GM12878 (cell line): ENCODE data around the gene DRC1. TPM values are rescaled to one million over a fixed set of nuclear protein-coding genes. Genes with fewer than 3 reads are reported as not detected.

Source experiments
- ATAC-seq: fragments of 200-7000 bp; cut with Tn5 transposase; 3 replicates; pipeline ENCODE4 v1.9.1; 2020; ENCODE audit warnings: mild to moderate bottlenecking, moderate library complexity
- BruUV-seq: library from RNA; stranded (reverse); fragments of 400-500 nt; replicated peaks from 2 replicates; lab custom pipeline; 2021; lab: Mats Ljungman, UMichigan
- CTCF ChIA-PET: fragments of 300-600 bp; sonication (Branson Sonifier 250); formaldehyde crosslinking; extraction: SDS; loops from one replicate; lab custom pipeline; 2021; ENCODE audit warnings: inconsistent platforms; lab: Yijun Ruan, JAX
- POLR2A ChIA-PET: fragments of 350-600 bp; formaldehyde crosslinking; extraction: SDS; loops from one replicate; lab custom pipeline; 2021; ENCODE audit warnings: inconsistent platforms; lab: Charles Lee
- RAD21 ChIA-PET: fragments of 300-600 bp; sonication (Branson Sonifier 250); formaldehyde crosslinking; loops from one replicate; lab custom pipeline; 2023; ENCODE audit warnings: antibody characterized with exemption; ENCODE audit not compliant: unreplicated experiment; lab: Charles Lee
- SMC1A ChIA-PET: fragments of 300-600 bp; sonication (Branson Sonifier 250); formaldehyde crosslinking; loops from one replicate; lab custom pipeline; 2023; ENCODE audit not compliant: unreplicated experiment, uncharacterized antibody; lab: Charles Lee
- DNase-seq: peaks from one replicate; pipeline ENCODE4 v3.0.0-alpha.2; 2011; ENCODE audit warnings: low read depth, low spot score
- FAIRE-seq: peaks from 3 replicates; lab custom pipeline; 2011; peaks lifted over from hg19 to GRCh38; lab: Jason Lieb, UNC
- H2AFZ ChIP-seq: 2 replicates; pipeline ENCODE4 v1.6.0; 2011; ENCODE audit warnings: low read depth, low read length, control low read depth; ENCODE audit not compliant: control insufficient read depth
- H3K27ac ChIP-seq: 2 replicates; pipeline ENCODE4 v1.5.1; 2011; ENCODE audit warnings: control low read depth; ENCODE audit not compliant: control insufficient read depth, insufficient read depth
- H3K27me3 ChIP-seq, 2 experiments: replicated peaks in 1 of 2; 2 replicates each; pipeline versions ENCODE4 v1.6.0 to v1.6.1; 2011; ENCODE audit warnings: low read length in 1 of 2; ENCODE audit not compliant: control insufficient read depth in 2 of 2, insufficient read depth in 2 of 2
- H3K36me3 ChIP-seq, 2 experiments: 2 replicates each; pipeline ENCODE4 v1.5.1; 2011; ENCODE audit warnings: low read length in 1 of 2; ENCODE audit not compliant: control insufficient read depth in 2 of 2, insufficient read depth in 2 of 2
- H3K4me1 ChIP-seq: 2 replicates; pipeline ENCODE4 v1.6.1; 2011; ENCODE audit warnings: mild to moderate bottlenecking, low read length, moderate library complexity, mixed read lengths; ENCODE audit not compliant: control insufficient read depth, insufficient read depth
- H3K4me2 ChIP-seq: 2 replicates; pipeline ENCODE4 v1.6.0; 2011; ENCODE audit warnings: control low read depth; ENCODE audit not compliant: control insufficient read depth, insufficient read depth
- H3K4me3 ChIP-seq: fragments of 200-600 bp; sonication (generic); 2 replicates; pipeline ENCODE4 v1.5.1; 2016
- H3K79me2 ChIP-seq: 2 replicates; pipeline ENCODE4 v1.6.0; 2011; ENCODE audit warnings: low read length; ENCODE audit not compliant: control insufficient read depth, insufficient read depth
- H3K9ac ChIP-seq: 2 replicates; pipeline ENCODE4 v1.8.0; 2011; ENCODE audit warnings: low read length, control low read depth, mixed read lengths; ENCODE audit not compliant: control insufficient read depth, insufficient read depth
- H3K9me3 ChIP-seq: replicated peaks from 3 replicates; pipeline ENCODE4 v1.5.1; 2011; ENCODE audit warnings: mild to moderate bottlenecking, low read length; ENCODE audit not compliant: control insufficient read depth, insufficient read depth
- H4K20me1 ChIP-seq: 2 replicates; pipeline ENCODE4 v1.6.0; 2011; ENCODE audit not compliant: control insufficient read depth, insufficient read depth
- CREB1 ChIP-seq: IDR thresholded peaks from 2 replicates; pipeline ENCODE4 v1.6.1; 2012; ENCODE audit warnings: low read depth, mild to moderate bottlenecking, inconsistent platforms
- MXI1 ChIP-seq: fragments of 150-350 bp; IDR thresholded peaks from 2 replicates; pipeline ENCODE4 v1.6.1; 2011; ENCODE audit warnings: low read depth, mild to moderate bottlenecking, inconsistent platforms, low read length, improper control_type of control experiment
- RCOR1 ChIP-seq: conservative IDR thresholded peaks from 2 replicates; pipeline ENCODE4 v1.6.1; 2012; ENCODE audit warnings: low read depth, low read length, improper control_type of control experiment
- SIN3A ChIP-seq: IDR thresholded peaks from 2 replicates; pipeline ENCODE4 v1.6.1; 2012; ENCODE audit warnings: low read depth, low read length, improper control_type of control experiment
- STAT1 ChIP-seq: fragments of 450-650 bp; conservative IDR thresholded peaks from 2 replicates; pipeline ENCODE4 v1.6.1; 2014; ENCODE audit warnings: antibody characterized with exemption, mild to moderate bottlenecking
- SUPT20H ChIP-seq: IDR thresholded peaks from 2 replicates; pipeline ENCODE4 v1.6.1; 2011; ENCODE audit warnings: low read depth, mild to moderate bottlenecking, low read length, moderate library complexity, borderline replicate concordance; ENCODE audit not compliant: control insufficient read depth
- WGBS: methylation state at CpG from one replicate; pipeline ENCODE4 v1.1.6; 2016; ENCODE audit warnings: low lambda C conversion rate; ENCODE audit not compliant: insufficient replicate concordance, insufficient coverage; ENCODE audit errors: missing lambda C conversion rate; 5-methylcytosine and 5-hydroxymethylcytosine counted together
- in situ Hi-C: fragments of 300-500 bp; cut with MboI; formaldehyde crosslinking; loops from 9 replicates; pipeline ENCODE4 v1.14.3; 2018; ENCODE audit warnings: mixed read lengths
- intact Hi-C: fragments of 100-400 bp; cut with micrococcal nuclease; formaldehyde crosslinking; loops from one replicate; pipeline ENCODE4 v1.14.2; 2022; ENCODE audit not compliant: unreplicated experiment
- polyA plus RNA-seq, 11 experiments: library from polyadenylated mRNA; depleted of rRNA in 4 of 11; unstranded in 6 of 11; stranded (reverse) in 5 of 11; fragments of >200 nt; fragmentation: Nextera tagmentation in 4 of 11; fragmentation: Illumina TruSeq in 1 of 11; extraction: Ambion mirVana in 4 of 11; extraction: Trizol in 1 of 11; gene quantifications; 1 replicate in 1 of 11; 2 replicates in 10 of 11; pipeline versions ENCODE4 v1.2.1 to v1.2.3, GENCODE V29; 2011 to 2016; ENCODE audit warnings: inconsistent platforms in 2 of 11, missing spikeins in 2 of 11, low read depth in 1 of 11
- total RNA-seq, 4 experiments: library from RNA; depleted of rRNA in 3 of 4; stranded (reverse); fragments of >200 nt in 3 of 4; fragmentation: Illumina TruSeq in 1 of 4; extraction: Trizol in 1 of 4; gene quantifications; 2 replicates each; pipeline versions ENCODE4 v1.2.1 to v1.2.3, GENCODE V29; 2013 to 2021
- TF ChIP-seq, protein P1 (sequence below): fragments of 450-650 bp; formaldehyde crosslinking; IDR thresholded peaks from 2 replicates; pipeline ENCODE4 v1.4.0; 2020; ENCODE audit warnings: mild to moderate bottlenecking, moderate library complexity
- TF ChIP-seq, protein P2 (sequence below): fragments of 450-650 bp; IDR thresholded peaks from 2 replicates; pipeline ENCODE4 v1.6.1; 2018; ENCODE audit warnings: mild to moderate bottlenecking, low read depth, moderate library complexity; ENCODE audit not compliant: partially characterized antibody

Gene DRC1
- total and polyA plus RNA-seq, 10 of the 15 experiments (the other 5 are each of a cell fraction or from before 2014, with no cell fraction given) = 0.03 TPM; not detected in 9

DNA sequence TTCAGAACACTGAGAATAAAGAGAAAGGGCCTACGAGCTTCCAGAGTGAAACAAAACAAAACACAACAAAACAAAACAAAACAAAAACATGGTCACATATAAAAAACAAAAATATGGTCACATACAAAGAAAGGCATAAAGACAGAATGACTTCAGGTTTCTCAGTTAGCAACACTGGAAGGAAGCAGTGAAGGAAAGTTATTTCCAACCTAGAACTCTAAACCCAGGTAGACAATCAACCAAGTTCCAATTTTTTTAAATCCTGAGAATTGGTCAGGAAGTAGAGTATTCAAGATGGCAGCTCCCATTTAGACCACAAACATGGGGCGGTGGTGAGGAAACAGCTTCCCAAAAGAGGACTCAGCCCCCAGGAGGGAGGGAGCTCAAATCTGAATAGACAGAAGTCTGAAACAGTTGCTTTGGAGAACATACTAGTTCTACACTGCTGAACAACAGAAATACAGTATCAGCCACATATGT, 9.1 kb downstream of the DRC1 start:
- RAD21 ChIA-PET = no interaction called here
- no peaks in the 10 kb centered on the region for H3K27me3 ChIP-seq
- WGBS = 100% methylated on average over 2 of the region's 2 CpGs
- H3K9me3 ChIP-seq = no peaks in the 10 kb centered on the region
- intact Hi-C loops = no loop called here
- DNase-seq (no peak), FAIRE-seq (no peak)
- POLR2A ChIA-PET = no interaction called here
- H3K4me3 ChIP-seq = no peak overlapping the region
- H3K27ac ChIP-seq = no peak overlapping the region
- SMC1A ChIA-PET = no interaction called here
- TF ChIP-seq RCOR1 = no peak
- TF ChIP-seq, all 136 proteins: peak for 0
- no peak overlapping the region for H3K4me2 ChIP-seq
- no peaks in the 10 kb centered on the region for H3K79me2 ChIP-seq
- H4K20me1 ChIP-seq = no peaks in the 10 kb centered on the region
- H2AFZ ChIP-seq = peak overlapping the region; percentile 0; the same call in 1 of the 2 replicates
- H3K4me1 ChIP-seq = peaks cover 10% of the 10 kb centered on the region
- CTCF ChIA-PET = interaction anchor here (0.6 to 1.4 kb wide), 4 partner anchors 13 to 59 kb away, joined by 3 to 4 read pairs (median 3); no protein-coding TSS in a partner anchor
- no peak overlapping the region for H3K9ac ChIP-seq
- in situ Hi-C loops = no loop called here
- BruUV-seq = no TSS peak
- no peak for ATAC-seq
- no peaks in the 10 kb centered on the region for H3K36me3 ChIP-seq

DNA sequence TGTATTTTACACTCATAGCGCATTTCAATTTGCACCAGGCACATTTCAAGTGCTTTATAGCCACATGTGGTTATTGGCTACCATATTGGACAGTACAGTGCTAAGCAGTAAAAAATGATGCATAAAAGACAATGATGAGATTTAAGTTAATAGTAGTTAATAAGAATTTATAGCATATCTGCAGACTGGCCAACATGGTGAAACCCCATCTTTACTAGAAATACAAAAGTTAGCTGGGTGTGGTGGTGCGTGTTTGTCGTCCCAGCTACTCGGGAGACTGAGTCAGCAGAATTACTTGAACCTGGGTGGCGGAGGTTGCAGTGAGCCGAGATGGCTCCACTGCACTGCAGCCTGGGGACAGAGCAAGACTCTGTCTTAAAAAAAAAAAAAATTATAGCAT, 9.7 kb downstream of the DRC1 start:
- in situ Hi-C loops = no loop called here
- Histone ChIP-seq H3K4me2 (no peak overlapping the region; the same call in 1 of the 2 replicates), H3K27ac (peak overlapping the region; percentile 71), H3K4me3 (no peak overlapping the region), H3K79me2 (no peaks in the 10 kb centered on the region), H3K27me3 (no peaks in the 10 kb centered on the region), H3K4me1 (peaks cover 10% of the 10 kb centered on the region), H3K9ac (no peak overlapping the region), H2AFZ (peak overlapping the region; percentile 92), H3K36me3 (no peaks in the 10 kb centered on the region), H3K9me3 (no peaks in the 10 kb centered on the region), H4K20me1 (no peaks in the 10 kb centered on the region)
- no peak for ATAC-seq
- WGBS = 95% methylated on average over 6 of the region's 6 CpGs
- ChIA-PET RAD21 (no interaction called here), SMC1A (no interaction called here), CTCF (interaction anchor here (0.7 to 1.4 kb wide), 4 partner anchors 20 to 1377 kb away, joined by 3 to 4 read pairs (median 3); no protein-coding TSS in a partner anchor), POLR2A (no interaction called here)
- intact Hi-C loops = no loop called here
- no peak for DNase-seq
- FAIRE-seq = no peak
- no TSS peak for BruUV-seq
- TF ChIP-seq, protein P1, sequence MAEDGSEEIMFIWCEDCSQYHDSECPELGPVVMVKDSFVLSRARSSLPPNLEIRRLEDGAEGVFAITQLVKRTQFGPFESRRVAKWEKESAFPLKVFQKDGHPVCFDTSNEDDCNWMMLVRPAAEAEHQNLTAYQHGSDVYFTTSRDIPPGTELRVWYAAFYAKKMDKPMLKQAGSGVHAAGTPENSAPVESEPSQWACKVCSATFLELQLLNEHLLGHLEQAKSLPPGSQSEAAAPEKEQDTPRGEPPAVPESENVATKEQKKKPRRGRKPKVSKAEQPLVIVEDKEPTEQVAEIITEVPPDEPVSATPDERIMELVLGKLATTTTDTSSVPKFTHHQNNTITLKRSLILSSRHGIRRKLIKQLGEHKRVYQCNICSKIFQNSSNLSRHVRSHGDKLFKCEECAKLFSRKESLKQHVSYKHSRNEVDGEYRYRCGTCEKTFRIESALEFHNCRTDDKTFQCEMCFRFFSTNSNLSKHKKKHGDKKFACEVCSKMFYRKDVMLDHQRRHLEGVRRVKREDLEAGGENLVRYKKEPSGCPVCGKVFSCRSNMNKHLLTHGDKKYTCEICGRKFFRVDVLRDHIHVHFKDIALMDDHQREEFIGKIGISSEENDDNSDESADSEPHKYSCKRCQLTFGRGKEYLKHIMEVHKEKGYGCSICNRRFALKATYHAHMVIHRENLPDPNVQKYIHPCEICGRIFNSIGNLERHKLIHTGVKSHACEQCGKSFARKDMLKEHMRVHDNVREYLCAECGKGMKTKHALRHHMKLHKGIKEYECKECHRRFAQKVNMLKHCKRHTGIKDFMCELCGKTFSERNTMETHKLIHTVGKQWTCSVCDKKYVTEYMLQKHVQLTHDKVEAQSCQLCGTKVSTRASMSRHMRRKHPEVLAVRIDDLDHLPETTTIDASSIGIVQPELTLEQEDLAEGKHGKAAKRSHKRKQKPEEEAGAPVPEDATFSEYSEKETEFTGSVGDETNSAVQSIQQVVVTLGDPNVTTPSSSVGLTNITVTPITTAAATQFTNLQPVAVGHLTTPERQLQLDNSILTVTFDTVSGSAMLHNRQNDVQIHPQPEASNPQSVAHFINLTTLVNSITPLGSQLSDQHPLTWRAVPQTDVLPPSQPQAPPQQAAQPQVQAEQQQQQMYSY (CRISPR knock-in tag) = no peak
- no peak for TF ChIP-seq RCOR1
- no peak for TF ChIP-seq CREB1
- TF ChIP-seq STAT1 = no peak
- TF ChIP-seq SIN3A = no peak
- TF ChIP-seq SUPT20H = no peak
- TF ChIP-seq, protein P2, sequence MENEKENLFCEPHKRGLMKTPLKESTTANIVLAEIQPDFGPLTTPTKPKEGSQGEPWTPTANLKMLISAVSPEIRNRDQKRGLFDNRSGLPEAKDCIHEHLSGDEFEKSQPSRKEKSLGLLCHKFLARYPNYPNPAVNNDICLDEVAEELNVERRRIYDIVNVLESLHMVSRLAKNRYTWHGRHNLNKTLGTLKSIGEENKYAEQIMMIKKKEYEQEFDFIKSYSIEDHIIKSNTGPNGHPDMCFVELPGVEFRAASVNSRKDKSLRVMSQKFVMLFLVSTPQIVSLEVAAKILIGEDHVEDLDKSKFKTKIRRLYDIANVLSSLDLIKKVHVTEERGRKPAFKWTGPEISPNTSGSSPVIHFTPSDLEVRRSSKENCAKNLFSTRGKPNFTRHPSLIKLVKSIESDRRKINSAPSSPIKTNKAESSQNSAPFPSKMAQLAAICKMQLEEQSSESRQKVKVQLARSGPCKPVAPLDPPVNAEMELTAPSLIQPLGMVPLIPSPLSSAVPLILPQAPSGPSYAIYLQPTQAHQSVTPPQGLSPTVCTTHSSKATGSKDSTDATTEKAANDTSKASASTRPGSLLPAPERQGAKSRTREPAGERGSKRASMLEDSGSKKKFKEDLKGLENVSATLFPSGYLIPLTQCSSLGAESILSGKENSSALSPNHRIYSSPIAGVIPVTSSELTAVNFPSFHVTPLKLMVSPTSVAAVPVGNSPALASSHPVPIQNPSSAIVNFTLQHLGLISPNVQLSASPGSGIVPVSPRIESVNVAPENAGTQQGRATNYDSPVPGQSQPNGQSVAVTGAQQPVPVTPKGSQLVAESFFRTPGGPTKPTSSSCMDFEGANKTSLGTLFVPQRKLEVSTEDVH = no peak
- TF ChIP-seq MXI1 = no peak
